ENCODE measurements around the gene ETF1. TPM values are rescaled to one million over a fixed set of nuclear protein-coding genes. Genes with fewer than 3 reads are reported as not detected.

The ETF1 gene
- total and polyA plus RNA-seq, 9 of the 15 experiments (the other 6 are each of a cell fraction or from before 2014, with no cell fraction given) = 53.7 to 209 (median 164) TPM

- TF ChIP-seq ZMIZ1 (IDR thresholded peaks at IDR 0.05; ENCODE audit: low read depth in 2 of 2, low read length in 2 of 2) (no peak), ZNF174 (CRISPR knock-in tag; IDR thresholded peaks at IDR 0.05) (no peak), CBX3 (IDR thresholded peaks at IDR 0.05; ENCODE audit: borderline replicate concordance in 1 of 2, low read length in 2 of 2) (peak in 1 of 2 experiments; percentile 18; a peak in 1 of 3 replicates), PTBP1 (IDR thresholded peaks at IDR 0.05; ENCODE audit: low read depth, low read length) (no peak), CREM (IDR thresholded peaks at IDR 0.05; ENCODE audit: low read depth) (peak; percentile 59), MIER1 (IDR thresholded peaks at IDR 0.05; ENCODE audit: low read depth) (no peak), HINFP (tag; conservative IDR thresholded peaks at IDR 0.05; ENCODE audit: low read depth) (no peak), HES1 (IDR thresholded peaks at IDR 0.05; ENCODE audit: low read depth) (0 out of 2 replicates have a peak, but pooled peaks have one; percentile 29), USF2 (CRISPR knock-in tag; IDR thresholded peaks at IDR 0.05) (peak; percentile 61; the same call in 1 of the 2 replicates), TBP (optimal IDR thresholded peaks at IDR 0.05; ENCODE audit: low read depth, low read length) (peak; percentile 43), EP400 (IDR thresholded peaks at IDR 0.05) (no peak; the same call in 1 of the 2 replicates), MLX (CRISPR knock-in tag; conservative IDR thresholded peaks at IDR 0.05) (no peak), SAFB (IDR thresholded peaks at IDR 0.05; ENCODE audit: borderline replicate concordance, low read depth, low read length) (no peak), ZNF282 (CRISPR knock-in tag; IDR thresholded peaks at IDR 0.05) (no peak), BCOR (IDR thresholded peaks at IDR 0.05) (no peak), GATAD2B (IDR thresholded peaks at IDR 0.05; ENCODE audit: borderline replicate concordance) (no peak), THAP12 (CRISPR knock-in tag; IDR thresholded peaks at IDR 0.05) (no peak), ETV1 (tag; conservative IDR thresholded peaks at IDR 0.05; ENCODE audit: low read depth) (no peak), POU5F1 (IDR thresholded peaks at IDR 0.05; ENCODE audit: borderline replicate concordance, low read depth, low read length, partially characterized antibody) (no peak)
Observed at GRCh38 chr5:138488481-138488945, 54.5 kb downstream of the ETF1 start (continued).
